OCI-M2 (cell line): ENCODE measurements around the gene C19orf81.

ENCODE experiments used
- DNase-seq: peaks from one replicate; lab custom pipeline; 2025; ENCODE audit not compliant: unreplicated experiment; lab: John Stamatoyannopoulos, UW

C19orf81 gene

DNA sequence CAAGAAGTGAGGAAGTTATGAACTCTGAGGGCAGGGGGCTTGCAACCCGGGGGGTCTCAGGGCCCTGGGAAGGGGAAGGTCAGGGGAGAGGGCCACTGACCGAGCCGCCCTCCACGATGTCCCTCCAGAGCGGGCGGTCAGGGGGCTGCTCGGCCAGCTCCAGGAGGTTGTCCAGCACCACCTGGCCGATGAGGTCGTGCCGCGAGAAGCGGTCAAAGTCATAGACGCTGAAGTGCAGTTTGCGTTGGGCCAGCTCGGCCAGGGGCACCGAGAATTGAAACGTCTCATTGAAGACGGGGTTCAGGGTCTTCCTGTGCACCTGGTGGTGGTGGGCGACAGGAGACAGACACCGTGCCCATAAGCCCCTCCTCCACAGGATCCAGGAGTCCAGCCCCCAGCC lies 20.1 kb upstream of the C19orf81 start:
- no peak for DNase-seq

GRCh38 chr19:50629801-50630200 lies 19.4 kb upstream of the C19orf81 start:
- no peak for DNase-seq

DNA sequence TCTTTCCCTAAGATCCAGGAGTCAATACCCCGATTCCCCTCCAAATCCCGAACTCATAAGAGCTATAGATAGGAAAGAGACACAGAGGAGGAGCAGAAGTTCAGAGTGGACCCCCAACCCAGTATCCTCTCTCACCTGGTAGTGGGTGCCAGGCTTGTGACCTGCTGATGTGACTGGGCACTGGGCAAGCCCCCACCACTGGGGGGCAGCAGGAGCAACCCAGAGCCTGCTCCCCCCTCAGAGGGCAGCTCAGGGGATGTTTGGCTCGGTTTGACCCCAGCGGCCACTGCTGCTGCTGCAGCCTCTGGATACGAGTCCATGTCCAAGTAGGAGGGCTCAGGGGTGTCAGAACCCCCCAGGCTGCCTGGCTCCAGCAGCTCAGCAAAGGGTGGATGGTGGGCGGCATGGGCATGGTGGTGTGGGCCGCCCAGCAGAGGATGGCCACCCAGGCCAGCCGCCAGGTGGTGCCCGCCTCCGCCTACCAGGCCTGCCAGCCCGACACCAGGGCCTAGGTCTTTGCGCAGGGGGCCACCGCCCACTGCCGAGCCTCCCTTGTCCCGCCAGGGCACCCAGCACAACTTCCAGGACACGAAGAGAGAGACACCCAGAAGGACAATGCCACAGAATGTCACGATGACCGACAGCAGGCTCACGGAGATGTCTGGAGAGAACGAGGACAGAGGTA lies 17.0 kb upstream of the C19orf81 start:
- DNase-seq, result no peak

DNA sequence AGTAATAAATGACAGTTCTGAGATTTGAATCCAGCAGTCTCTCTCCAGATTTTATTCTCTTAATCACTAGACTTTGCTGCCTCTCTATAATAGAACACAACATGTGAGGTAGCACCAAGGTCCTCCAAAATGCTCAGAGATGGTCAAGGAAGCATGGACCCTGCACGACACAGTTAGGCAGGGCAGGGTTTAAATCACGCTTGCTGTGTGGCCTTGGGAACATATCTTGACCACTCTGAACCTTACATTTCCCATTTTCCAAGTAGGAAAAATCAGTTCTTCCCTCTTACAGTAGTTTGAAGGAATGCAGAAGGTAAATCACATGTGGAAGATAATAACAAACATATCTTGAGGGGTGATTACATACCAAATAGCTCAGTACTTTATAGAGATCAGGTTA lies 15.9 kb upstream of the C19orf81 start:
- DNase-seq, result no peak

DNA sequence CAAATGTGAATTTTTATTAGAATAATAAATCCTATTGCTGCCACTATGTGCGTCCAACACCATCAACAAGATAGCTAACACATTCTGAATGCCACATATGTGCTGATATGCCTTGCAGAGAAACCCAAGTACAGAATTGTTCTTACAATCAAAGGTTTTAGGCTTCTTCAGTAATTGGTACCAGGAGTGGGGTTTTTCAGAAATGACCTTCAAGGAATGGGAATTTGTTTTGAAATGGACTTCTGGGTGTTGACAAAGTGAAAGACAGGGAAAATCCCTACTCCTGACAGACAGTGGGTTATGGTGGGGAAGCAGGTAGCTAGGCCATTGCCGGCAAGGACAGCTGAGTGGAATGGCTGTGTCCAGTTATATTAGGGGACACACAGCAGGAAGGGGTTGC lies 15.3 kb upstream of the C19orf81 start:
- no peak for DNase-seq

DNA sequence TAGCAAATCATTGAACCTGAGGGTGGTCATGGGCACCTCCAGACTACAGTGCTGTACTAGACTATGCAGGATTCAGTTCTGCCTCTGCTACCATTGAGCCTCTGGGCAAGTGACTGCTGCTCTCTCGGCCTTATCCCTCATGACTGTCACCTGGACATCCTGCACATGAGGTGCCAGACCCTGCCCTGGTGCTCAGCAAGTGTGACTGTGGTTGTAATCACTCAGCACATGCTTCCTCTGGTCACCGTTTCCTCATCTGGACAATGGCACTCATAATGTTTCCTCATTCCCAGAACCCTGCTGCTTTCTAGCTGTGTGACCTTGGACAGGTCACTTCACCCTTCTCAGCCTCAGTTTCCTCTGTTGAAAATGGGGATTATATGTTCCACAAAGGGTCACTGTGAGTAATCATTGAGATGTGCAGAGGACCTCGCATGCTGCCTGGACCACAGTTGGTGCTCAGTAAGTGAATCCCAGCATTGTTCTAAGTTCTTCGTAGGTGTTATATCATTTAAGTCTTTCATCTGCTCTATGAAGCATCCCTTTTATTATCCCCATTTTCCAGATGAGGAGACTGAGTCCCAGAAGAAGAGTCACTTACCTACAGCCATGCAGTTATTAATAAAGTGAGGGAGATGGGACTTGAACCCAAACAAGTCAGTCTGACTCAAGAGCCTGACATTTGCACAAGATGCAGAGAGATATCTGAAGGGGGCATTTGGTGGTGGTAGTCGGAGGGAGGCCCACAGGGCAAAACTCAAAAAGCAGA lies 12.7 kb upstream of the C19orf81 start:
- DNase-seq, result no peak

- no peak for DNase-seq
Observed at GRCh38 chr19:50638600-50638999, 10.6 kb upstream of the C19orf81 start.

DNA sequence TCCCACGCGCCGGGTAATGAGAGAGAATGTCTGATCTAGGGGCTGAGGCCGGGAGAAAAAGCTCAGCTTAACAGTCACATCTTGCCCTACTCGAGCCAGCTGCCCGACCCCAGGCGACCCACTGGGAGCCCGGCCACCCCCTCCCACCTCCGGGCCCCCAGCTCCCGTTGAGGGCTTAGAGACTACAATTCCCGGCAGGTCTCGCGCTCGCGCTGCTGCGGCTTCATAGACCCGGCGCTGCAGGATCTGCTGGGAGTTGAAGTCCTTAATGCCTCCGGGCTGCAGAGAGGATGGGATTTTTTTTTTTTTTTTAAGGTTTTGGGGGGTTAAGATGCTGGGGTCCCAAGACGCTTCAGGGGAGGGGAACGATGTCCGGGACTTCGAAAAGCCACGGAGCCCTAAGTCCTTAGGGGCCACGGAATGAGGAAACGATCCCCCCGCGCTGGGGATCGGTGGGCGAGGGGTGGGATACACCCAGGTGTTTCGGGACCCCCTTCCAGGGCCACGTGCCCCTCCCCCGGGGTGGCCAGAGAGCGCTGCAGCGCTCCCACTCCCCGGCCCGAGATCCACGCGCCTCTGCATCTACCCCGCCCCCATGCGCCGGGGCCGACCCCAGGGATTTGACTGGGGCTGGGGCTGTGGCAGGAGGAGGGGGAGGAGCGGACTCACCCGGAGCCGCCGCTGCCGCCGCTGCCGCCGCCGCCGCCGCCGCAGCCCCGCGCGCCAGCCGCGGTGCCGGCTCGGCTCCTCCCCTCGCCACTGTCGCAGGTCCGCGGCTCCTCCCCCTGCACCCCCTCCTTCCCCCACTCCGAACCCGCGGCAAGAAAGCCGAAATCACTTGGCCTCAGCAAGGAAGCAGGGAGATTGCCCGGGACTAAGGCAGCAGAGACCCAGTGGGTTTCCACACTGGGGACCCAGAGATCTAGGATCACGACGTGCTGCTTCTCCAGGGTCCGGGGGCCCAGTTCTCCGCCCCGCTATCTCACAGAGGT lies 9.8 kb upstream of the C19orf81 start, which contains the start of gene SYT3:
SYT3 (minus strand) TSS at position 761 of the 992 bp plus-strand sequence. CDS start 2,470 bp downstream, outside the sequence.
- DNase-seq, result peak; percentile 80

DNA sequence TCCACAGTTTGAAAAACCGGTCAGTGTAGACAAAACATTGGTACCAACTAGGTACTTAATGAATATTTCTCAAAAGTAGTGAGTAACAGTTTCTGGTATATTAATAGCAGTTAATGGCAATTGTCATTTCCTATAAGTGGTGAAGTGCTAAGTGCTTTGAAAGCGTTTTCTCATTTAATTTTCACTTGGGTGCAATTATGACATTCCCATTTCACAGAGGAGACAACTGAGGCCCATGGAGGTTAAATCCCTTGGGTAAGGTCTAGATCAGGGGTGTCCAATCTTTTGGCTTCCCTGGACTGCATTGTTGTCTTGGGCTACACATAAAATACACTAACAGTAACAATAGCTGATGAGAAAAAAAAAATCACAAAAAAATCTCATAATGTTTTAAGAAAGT lies 8.9 kb upstream of the C19orf81 start:
- no peak for DNase-seq

GRCh38 chr19:50644315-50644915 lies 4.8 kb upstream of the C19orf81 start:
- no peak for DNase-seq

GRCh38 chr19:50645107-50645506 lies 4.1 kb upstream of the C19orf81 start:
- DNase-seq, result no peak

DNA sequence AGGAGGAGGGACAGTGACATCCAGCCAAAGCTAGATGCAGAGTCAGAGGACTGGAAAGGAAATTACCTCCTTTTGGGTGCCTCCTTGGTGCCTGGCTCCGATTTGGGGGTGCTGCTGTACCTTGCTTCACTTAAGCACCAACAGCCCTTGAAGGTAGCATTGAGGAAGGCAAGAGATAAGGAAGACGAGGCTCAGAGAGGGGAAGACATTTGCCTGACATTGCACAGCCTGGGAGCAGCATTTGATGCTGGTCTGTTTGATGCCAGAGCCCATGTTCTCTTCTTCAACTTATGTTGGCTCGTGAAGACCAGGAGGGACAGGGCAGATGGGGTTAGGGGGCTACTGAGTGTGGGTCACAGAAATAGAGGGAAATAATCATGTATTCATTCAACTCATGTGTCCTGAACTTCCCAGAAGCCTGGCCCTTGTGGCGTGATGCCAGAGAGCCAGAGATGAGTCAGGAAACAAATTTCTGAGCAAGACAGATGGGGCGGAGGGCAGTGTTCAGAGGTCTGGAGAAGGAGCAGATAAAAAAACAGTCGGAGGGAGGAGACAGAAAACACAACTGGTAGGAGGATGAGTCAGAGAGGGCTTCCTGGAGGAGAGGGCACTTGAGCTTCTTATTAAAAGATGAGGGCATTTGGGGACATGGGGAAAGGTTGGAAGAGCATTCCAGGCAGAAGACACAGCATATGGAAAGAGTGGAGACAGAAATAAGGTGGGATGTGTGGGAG lies 3.0 kb upstream of the C19orf81 start:
- DNase-seq, result no peak

- no peak for DNase-seq
Observed at GRCh38 chr19:50647879-50648615, 1.2 kb upstream of the C19orf81 start.

GRCh38 chr19:50648659-50649058 lies 586 bp upstream of the C19orf81 start:
- no peak for DNase-seq

GRCh38 chr19:50651174-50651573 lies 1.9 kb downstream of the C19orf81 start:
- DNase-seq, result no peak

DNA sequence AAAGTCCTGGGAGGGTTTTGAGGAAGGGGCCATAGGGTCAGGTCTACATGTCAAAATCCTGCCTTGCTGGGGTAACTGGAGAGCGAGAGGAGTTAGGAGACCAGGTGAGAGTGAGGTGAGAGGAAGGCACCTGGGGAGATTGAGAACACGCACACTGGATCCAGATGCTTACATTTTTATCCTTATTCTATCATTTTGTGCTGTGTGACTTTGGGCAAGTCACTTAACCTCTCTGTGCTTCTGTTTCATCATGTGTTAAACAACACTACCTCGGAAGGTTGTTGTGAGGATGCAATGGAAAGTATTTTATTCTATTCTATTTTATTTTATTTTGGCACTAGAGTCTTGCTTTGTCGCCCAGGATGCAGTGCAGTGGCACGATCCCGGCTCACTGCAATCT lies 3.5 kb downstream of the C19orf81 start:
- no peak for DNase-seq

GRCh38 chr19:50654882-50655281 lies 5.6 kb downstream of the C19orf81 start:
- DNase-seq, result no peak

DNA sequence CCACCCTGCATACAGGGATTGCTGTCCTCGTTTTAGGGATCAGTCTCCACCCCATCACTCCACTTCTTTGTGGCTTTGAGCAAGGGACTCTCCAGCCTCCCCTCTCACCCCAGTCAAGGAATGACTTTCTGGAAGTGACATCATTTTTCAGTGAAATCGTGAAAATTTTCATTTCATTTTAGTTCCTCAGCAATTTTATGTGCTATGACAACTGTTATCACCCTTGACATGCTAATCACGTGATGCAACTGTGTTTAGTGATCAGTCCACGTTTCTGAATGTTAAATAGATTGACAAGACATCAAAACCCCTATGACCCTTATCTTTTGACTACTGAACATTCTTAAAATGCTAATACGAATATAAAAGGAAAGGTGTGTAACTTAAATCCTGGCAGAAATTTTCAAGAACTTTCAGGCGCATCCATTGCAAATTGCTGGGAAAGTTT lies 8.0 kb downstream of the C19orf81 start:
- no peak for DNase-seq

- DNase-seq, result peak; percentile 100
Observed at GRCh38 chr19:50657712-50658440, 8.6 kb downstream of the C19orf81 start.
